Peyer's patch (tissue), 4 donors: ENCODE results near the gene FTCD.

ENCODE experiments used
- POLR2A ChIP-seq, 2 donors: fragments of 450-650 bp; IDR thresholded peaks; one replicate each; pipeline ENCODE4 v1.5.1; 2017; ENCODE audit warnings: antibody characterized with exemption in 2 of 2, mild to moderate bottlenecking in 2 of 2, moderate library complexity in 2 of 2
- TF ChIP-seq, protein P1 (sequence below), 6 experiments: fragments of 450-650 bp in 4 of 6; fragments of 200-600 bp in 2 of 6; sonication (generic) in 1 of 6; IDR thresholded peaks; one replicate each; pipeline ENCODE4 v1.5.1; 2017 to 2019; ENCODE audit warnings: antibody characterized with exemption in 6 of 6, mild to moderate bottlenecking in 3 of 6, moderate library complexity in 1 of 6

DNA sequence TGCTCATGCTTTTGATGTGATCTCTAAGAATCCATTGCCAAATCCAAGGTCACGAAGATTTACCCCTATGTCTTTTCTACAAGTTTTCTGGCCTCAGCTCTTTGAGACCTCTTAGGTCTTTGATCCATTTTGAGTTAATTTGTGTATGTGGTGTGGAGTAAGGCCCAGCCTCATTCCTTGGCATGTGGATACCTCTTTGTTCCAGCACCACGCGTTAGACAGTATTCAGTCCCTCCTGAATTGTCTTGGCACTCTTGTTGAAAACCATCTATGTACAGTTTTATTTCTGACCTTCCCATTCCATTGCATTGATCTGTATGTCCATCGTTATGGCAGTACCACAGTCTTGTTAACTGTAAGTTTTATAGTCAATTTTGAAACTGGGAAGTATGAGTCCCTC is 8.0 kb upstream of the FTCD start:
- TF ChIP-seq, protein P1, sequence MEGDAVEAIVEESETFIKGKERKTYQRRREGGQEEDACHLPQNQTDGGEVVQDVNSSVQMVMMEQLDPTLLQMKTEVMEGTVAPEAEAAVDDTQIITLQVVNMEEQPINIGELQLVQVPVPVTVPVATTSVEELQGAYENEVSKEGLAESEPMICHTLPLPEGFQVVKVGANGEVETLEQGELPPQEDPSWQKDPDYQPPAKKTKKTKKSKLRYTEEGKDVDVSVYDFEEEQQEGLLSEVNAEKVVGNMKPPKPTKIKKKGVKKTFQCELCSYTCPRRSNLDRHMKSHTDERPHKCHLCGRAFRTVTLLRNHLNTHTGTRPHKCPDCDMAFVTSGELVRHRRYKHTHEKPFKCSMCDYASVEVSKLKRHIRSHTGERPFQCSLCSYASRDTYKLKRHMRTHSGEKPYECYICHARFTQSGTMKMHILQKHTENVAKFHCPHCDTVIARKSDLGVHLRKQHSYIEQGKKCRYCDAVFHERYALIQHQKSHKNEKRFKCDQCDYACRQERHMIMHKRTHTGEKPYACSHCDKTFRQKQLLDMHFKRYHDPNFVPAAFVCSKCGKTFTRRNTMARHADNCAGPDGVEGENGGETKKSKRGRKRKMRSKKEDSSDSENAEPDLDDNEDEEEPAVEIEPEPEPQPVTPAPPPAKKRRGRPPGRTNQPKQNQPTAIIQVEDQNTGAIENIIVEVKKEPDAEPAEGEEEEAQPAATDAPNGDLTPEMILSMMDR (IDR thresholded peaks at IDR 0.05), result no peak
- TF ChIP-seq POLR2A (IDR thresholded peaks at IDR 0.05), result no peak
